Hematopoietic multipotent progenitor cell treated with erythropoietin and hydrocortisone succinate and interleukin-3 and kit ligand, for 4 days (in vitro differentiated cells): ENCODE results near the gene KCND2.
A peak's percentile ranks its signal among the peaks of the same experiment; 100 is the strongest.

Experiments used
- DNase-seq: peaks from one replicate; pipeline ENCODE4 v3.0.0-alpha.2; 2015

KCND2 gene

GRCh38 chr7:120311028-120311788 is 38.2 kb downstream of the KCND2 start:
- no peak for DNase-seq

GRCh38 chr7:120320218-120320961 is 47.4 kb downstream of the KCND2 start:
- DNase-seq: no peak

- DNase-seq: no peak
Observed at GRCh38 chr7:120327054-120327453, 54.1 kb downstream of the KCND2 start.

GRCh38 chr7:120332433-120332832 is 59.5 kb downstream of the KCND2 start:
- DNase-seq: no peak

GRCh38 chr7:120334475-120334874 is 61.5 kb downstream of the KCND2 start:
- no peak for DNase-seq

- peak; percentile 36 for DNase-seq
Observed at GRCh38 chr7:120337308-120337907, 64.4 kb downstream of the KCND2 start.

- peak; percentile 27 for DNase-seq
Observed at GRCh38 chr7:120344276-120344675, 71.3 kb downstream of the KCND2 start.

- DNase-seq: no peak
Observed at GRCh38 chr7:120353171-120353570, 80.2 kb downstream of the KCND2 start.

- DNase-seq: no peak
Observed at GRCh38 chr7:120360918-120361317, 87.9 kb downstream of the KCND2 start.

- no peak for DNase-seq
Observed at GRCh38 chr7:120363414-120363813, 90.4 kb downstream of the KCND2 start.

- DNase-seq: peak; percentile 20
Observed at GRCh38 chr7:120370954-120371353, 98.0 kb downstream of the KCND2 start.

- DNase-seq: no peak
Observed at GRCh38 chr7:120373174-120373573, 100.2 kb downstream of the KCND2 start.

- DNase-seq: no peak
Observed at GRCh38 chr7:120394595-120394994, 121.6 kb downstream of the KCND2 start.

GRCh38 chr7:120395526-120396019 is 122.6 kb downstream of the KCND2 start:
- no peak for DNase-seq

- DNase-seq: no peak
Observed at GRCh38 chr7:120398284-120399000, 125.5 kb downstream of the KCND2 start.

- no peak for DNase-seq
Observed at GRCh38 chr7:120400806-120401455, 128.0 kb downstream of the KCND2 start.

GRCh38 chr7:120402079-120402767 is 129.2 kb downstream of the KCND2 start:
- no peak for DNase-seq

GRCh38 chr7:120402801-120403200 is 129.8 kb downstream of the KCND2 start:
- no peak for DNase-seq

- DNase-seq: no peak
Observed at GRCh38 chr7:120404042-120404441, 131.1 kb downstream of the KCND2 start.

- DNase-seq: no peak
Observed at GRCh38 chr7:120405652-120406051, 132.7 kb downstream of the KCND2 start.

GRCh38 chr7:120407010-120407409 is 134.0 kb downstream of the KCND2 start:
- no peak for DNase-seq
